Measurements from ENCODE around the gene ASCC1. TPM values are rescaled to one million over a fixed set of nuclear protein-coding genes. Genes with fewer than 3 reads are reported as not detected.
"Not testable (repeated sequence)": the region's sequence is repeated elsewhere in the genome, so short reads cannot be mapped to it uniquely, and the experiment has no call there.

Gene ASCC1
- total RNA-seq, 1 donor from 2014 or later: 38.6 TPM

GRCh38 chr10:72146559-72147323 lies 69.3 kb downstream of the ASCC1 start:
- Histone ChIP-seq H3K4me3 (ENCODE audit: low read depth, low read length) (no peak overlapping the region), H3K36me3 (ENCODE audit: control insufficient read depth, insufficient read depth, low read length) (no peaks in the 10 kb centered on the region), H3K27me3 (ENCODE audit: control insufficient read depth, insufficient read depth, low read length) (no peaks in the 10 kb centered on the region)
- TF ChIP-seq, protein P1, sequence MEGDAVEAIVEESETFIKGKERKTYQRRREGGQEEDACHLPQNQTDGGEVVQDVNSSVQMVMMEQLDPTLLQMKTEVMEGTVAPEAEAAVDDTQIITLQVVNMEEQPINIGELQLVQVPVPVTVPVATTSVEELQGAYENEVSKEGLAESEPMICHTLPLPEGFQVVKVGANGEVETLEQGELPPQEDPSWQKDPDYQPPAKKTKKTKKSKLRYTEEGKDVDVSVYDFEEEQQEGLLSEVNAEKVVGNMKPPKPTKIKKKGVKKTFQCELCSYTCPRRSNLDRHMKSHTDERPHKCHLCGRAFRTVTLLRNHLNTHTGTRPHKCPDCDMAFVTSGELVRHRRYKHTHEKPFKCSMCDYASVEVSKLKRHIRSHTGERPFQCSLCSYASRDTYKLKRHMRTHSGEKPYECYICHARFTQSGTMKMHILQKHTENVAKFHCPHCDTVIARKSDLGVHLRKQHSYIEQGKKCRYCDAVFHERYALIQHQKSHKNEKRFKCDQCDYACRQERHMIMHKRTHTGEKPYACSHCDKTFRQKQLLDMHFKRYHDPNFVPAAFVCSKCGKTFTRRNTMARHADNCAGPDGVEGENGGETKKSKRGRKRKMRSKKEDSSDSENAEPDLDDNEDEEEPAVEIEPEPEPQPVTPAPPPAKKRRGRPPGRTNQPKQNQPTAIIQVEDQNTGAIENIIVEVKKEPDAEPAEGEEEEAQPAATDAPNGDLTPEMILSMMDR (IDR thresholded peaks at IDR 0.05; ENCODE audit: insufficient read depth, low read length, poor library complexity, severe bottlenecking): no peak
- no peak for DNase-seq (ENCODE audit: low read depth)

DNA sequence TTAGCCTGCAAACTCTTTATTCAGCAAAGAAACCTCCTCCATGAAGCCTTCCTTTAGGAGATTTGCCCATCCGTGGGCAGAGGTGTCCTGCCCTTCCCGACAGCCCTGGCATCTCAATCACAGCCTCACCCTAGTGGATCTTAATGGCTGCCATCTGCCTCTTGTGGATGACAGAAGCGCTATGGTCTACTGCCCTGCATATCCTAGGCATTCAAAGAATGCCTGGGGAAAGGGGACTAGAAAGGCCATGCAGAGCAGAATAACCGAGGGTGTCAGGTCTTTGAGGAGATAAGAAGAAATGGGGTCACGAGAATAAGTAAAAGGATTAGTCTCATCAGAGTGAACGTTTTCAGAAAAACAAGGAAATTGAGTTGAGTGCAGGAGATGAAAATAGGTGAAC lies 70.0 kb downstream of the ASCC1 start:
- Histone ChIP-seq H3K36me3 (ENCODE audit: control insufficient read depth, insufficient read depth, low read length) (no peaks in the 10 kb centered on the region), H3K4me3 (ENCODE audit: low read depth, low read length) (no peak overlapping the region), H3K27me3 (ENCODE audit: control insufficient read depth, insufficient read depth, low read length) (no peaks in the 10 kb centered on the region)
- DNase-seq (ENCODE audit: low read depth): no peak
- TF ChIP-seq, protein P1 (IDR thresholded peaks at IDR 0.05; ENCODE audit: insufficient read depth, low read length, poor library complexity, severe bottlenecking): no peak

- no peaks in the 10 kb centered on the region for H3K27me3 ChIP-seq (ENCODE audit: control insufficient read depth, insufficient read depth, low read length)
- no peak overlapping the region for H3K4me3 ChIP-seq (ENCODE audit: low read depth, low read length)
- DNase-seq (ENCODE audit: low read depth): no peak
- TF ChIP-seq, protein P1 (IDR thresholded peaks at IDR 0.05; ENCODE audit: insufficient read depth, low read length, poor library complexity, severe bottlenecking): no peak
- H3K36me3 ChIP-seq (ENCODE audit: control insufficient read depth, insufficient read depth, low read length): no peaks in the 10 kb centered on the region
These were observed 70.4 kb downstream of the ASCC1 start for GRCh38 chr10:72145657-72146056.

GRCh38 chr10:72140850-72141249 lies 75.2 kb downstream of the ASCC1 start:
- H3K36me3 ChIP-seq (ENCODE audit: control insufficient read depth, insufficient read depth, low read length): no peaks in the 10 kb centered on the region
- no peak overlapping the region for H3K4me3 ChIP-seq (ENCODE audit: low read depth, low read length)
- DNase-seq (ENCODE audit: low read depth): no peak
- TF ChIP-seq, protein P1 (IDR thresholded peaks at IDR 0.05; ENCODE audit: insufficient read depth, low read length, poor library complexity, severe bottlenecking): no peak
- H3K27me3 ChIP-seq (ENCODE audit: control insufficient read depth, insufficient read depth, low read length): no peaks in the 10 kb centered on the region

GRCh38 chr10:72140174-72140573 lies 75.9 kb downstream of the ASCC1 start:
- Histone ChIP-seq H3K36me3 (ENCODE audit: control insufficient read depth, insufficient read depth, low read length) (no peaks in the 10 kb centered on the region), H3K4me3 (ENCODE audit: low read depth, low read length) (no peak overlapping the region), H3K27me3 (ENCODE audit: control insufficient read depth, insufficient read depth, low read length) (no peaks in the 10 kb centered on the region)
- TF ChIP-seq, protein P1 (IDR thresholded peaks at IDR 0.05; ENCODE audit: insufficient read depth, low read length, poor library complexity, severe bottlenecking): no peak
- no peak for DNase-seq (ENCODE audit: low read depth)

GRCh38 chr10:72137583-72137982 lies 78.5 kb downstream of the ASCC1 start:
- H3K36me3 ChIP-seq (ENCODE audit: control insufficient read depth, insufficient read depth, low read length): no peaks in the 10 kb centered on the region
- no peaks in the 10 kb centered on the region for H3K27me3 ChIP-seq (ENCODE audit: control insufficient read depth, insufficient read depth, low read length)
- no peak overlapping the region for H3K4me3 ChIP-seq (ENCODE audit: low read depth, low read length)
- TF ChIP-seq, protein P1 (IDR thresholded peaks at IDR 0.05; ENCODE audit: insufficient read depth, low read length, poor library complexity, severe bottlenecking): no peak
- DNase-seq (ENCODE audit: low read depth): no peak

GRCh38 chr10:72136225-72136624 lies 79.9 kb downstream of the ASCC1 start:
- not testable (repeated sequence) for H3K4me3 ChIP-seq (ENCODE audit: low read depth, low read length); H3K36me3 ChIP-seq (ENCODE audit: control insufficient read depth, insufficient read depth, low read length); H3K27me3 ChIP-seq (ENCODE audit: control insufficient read depth, insufficient read depth, low read length); DNase-seq (ENCODE audit: low read depth)
